HepG2 (cell line): Measurements from ENCODE around the gene HNRNPF. TPM values are rescaled to one million over a fixed set of nuclear protein-coding genes. Genes with fewer than 3 reads are reported as not detected.

ENCODE experiments used
- CCAR2 ChIP-seq: fragments of 200-400 bp; formaldehyde crosslinking; optimal IDR thresholded peaks from 2 replicates; pipeline ENCODE3; 2018; ENCODE audit warnings: low read depth, mild to moderate bottlenecking, low read length, moderate library complexity
- GPN1 ChIP-seq: sonication (generic); formaldehyde crosslinking; IDR thresholded peaks from 2 replicates; pipeline ENCODE4 v1.5.1; 2020; ENCODE audit warnings: missing genetic modification reagents, borderline replicate concordance
- HOXA7 ChIP-seq: sonication (generic); formaldehyde crosslinking; IDR thresholded peaks from 2 replicates; pipeline ENCODE4 v1.8.1; 2022; ENCODE audit warnings: mild to moderate bottlenecking, missing genetic modification reagents, moderate library complexity
- NFAT5 ChIP-seq: sonication (generic); formaldehyde crosslinking; IDR thresholded peaks from 2 replicates; pipeline ENCODE4 v1.4.0; 2020; ENCODE audit warnings: missing genetic modification reagents
- NONO ChIP-seq, 2 experiments: fragments of 450-650 bp in 1 of 2; sonication (generic) in 1 of 2; formaldehyde crosslinking in 1 of 2; IDR thresholded peaks in 1 of 2; conservative IDR thresholded peaks in 1 of 2; 2 replicates each; pipeline versions ENCODE4 v1.6.1 to v1.8.0; 2017 to 2022; ENCODE audit warnings: mild to moderate bottlenecking in 1 of 2, missing genetic modification reagents in 1 of 2, moderate library complexity in 1 of 2
- PHF20 ChIP-seq: sonication (generic); formaldehyde crosslinking; IDR thresholded peaks from 2 replicates; pipeline ENCODE4 v1.5.0; 2020; ENCODE audit warnings: mild to moderate bottlenecking, missing genetic modification reagents
- THAP7 ChIP-seq: sonication (generic); formaldehyde crosslinking; IDR thresholded peaks from 2 replicates; pipeline ENCODE4 v1.8.1; 2023; ENCODE audit warnings: mild to moderate bottlenecking, missing genetic modification reagents
- ZFP91 ChIP-seq: sonication (generic); formaldehyde crosslinking; IDR thresholded peaks from 2 replicates; pipeline ENCODE4 v1.9.0; 2022; ENCODE audit warnings: missing genetic modification reagents, mild to moderate bottlenecking, borderline replicate concordance
- ZNF124 ChIP-seq: sonication (generic); formaldehyde crosslinking; IDR thresholded peaks from 2 replicates; pipeline ENCODE4 v1.4.0; 2020; ENCODE audit warnings: missing genetic modification reagents
- ZNF747 ChIP-seq: sonication (generic); formaldehyde crosslinking; IDR thresholded peaks from 2 replicates; pipeline ENCODE4 v1.8.1; 2023; ENCODE audit warnings: missing genetic modification reagents, mild to moderate bottlenecking, borderline replicate concordance
- ZNF788 ChIP-seq: sonication (generic); formaldehyde crosslinking; IDR thresholded peaks from 2 replicates; pipeline ENCODE4 v1.5.0; 2020; ENCODE audit warnings: mild to moderate bottlenecking, missing genetic modification reagents, borderline replicate concordance
- polyA plus RNA-seq, 8 experiments: library from polyadenylated mRNA; depleted of rRNA in 3 of 8; stranded (reverse) in 7 of 8; unstranded in 1 of 8; fragments of >200 nt; fragmentation: Illumina TruSeq in 4 of 8; extraction: Trizol in 4 of 8; gene quantifications; 2 replicates each; pipeline versions ENCODE4 v1.2.1 to v1.2.3, GENCODE V29; 2011 to 2016; ENCODE audit warnings: low read depth in 4 of 8, missing spikeins in 1 of 8, mixed read lengths in 1 of 8; ENCODE audit not compliant: insufficient read depth in 1 of 8
- total RNA-seq, 5 experiments: library from RNA; depleted of rRNA; stranded (reverse); fragments of >200 nt; fragmentation: Illumina TruSeq; extraction: Trizol; gene quantifications; 2 replicates each; pipeline ENCODE4 v1.2.3, GENCODE V29; 2016; ENCODE audit warnings: low read depth in 1 of 5
- TF ChIP-seq, protein P1 (sequence below), 2 experiments: sonication (generic) in 1 of 2; formaldehyde crosslinking in 1 of 2; IDR thresholded peaks; 2 replicates each; pipeline versions ENCODE4 v1.4.0 to v1.6.1; 2018 to 2020; ENCODE audit warnings: missing genetic modification reagents in 2 of 2, borderline replicate concordance in 1 of 2, low read depth in 1 of 2, mild to moderate bottlenecking in 1 of 2, missing biosample characterization in 1 of 2
- TF ChIP-seq, protein P2 (sequence below): sonication (generic); formaldehyde crosslinking; IDR thresholded peaks from 2 replicates; pipeline ENCODE4 v1.8.0; 2022; ENCODE audit warnings: missing genetic modification reagents, low read depth, mild to moderate bottlenecking, borderline replicate concordance
- TF ChIP-seq, protein P3 (sequence below): IDR thresholded peaks from 2 replicates; pipeline ENCODE4 v1.6.1; 2016; ENCODE audit warnings: mild to moderate bottlenecking, missing biosample characterization, missing genetic modification reagents

HNRNPF gene
- total and polyA plus RNA-seq, 2 of the 13 experiments (the other 11 are each of a cell fraction or from before 2014, with no cell fraction given), result 166 to 308 TPM

DNA sequence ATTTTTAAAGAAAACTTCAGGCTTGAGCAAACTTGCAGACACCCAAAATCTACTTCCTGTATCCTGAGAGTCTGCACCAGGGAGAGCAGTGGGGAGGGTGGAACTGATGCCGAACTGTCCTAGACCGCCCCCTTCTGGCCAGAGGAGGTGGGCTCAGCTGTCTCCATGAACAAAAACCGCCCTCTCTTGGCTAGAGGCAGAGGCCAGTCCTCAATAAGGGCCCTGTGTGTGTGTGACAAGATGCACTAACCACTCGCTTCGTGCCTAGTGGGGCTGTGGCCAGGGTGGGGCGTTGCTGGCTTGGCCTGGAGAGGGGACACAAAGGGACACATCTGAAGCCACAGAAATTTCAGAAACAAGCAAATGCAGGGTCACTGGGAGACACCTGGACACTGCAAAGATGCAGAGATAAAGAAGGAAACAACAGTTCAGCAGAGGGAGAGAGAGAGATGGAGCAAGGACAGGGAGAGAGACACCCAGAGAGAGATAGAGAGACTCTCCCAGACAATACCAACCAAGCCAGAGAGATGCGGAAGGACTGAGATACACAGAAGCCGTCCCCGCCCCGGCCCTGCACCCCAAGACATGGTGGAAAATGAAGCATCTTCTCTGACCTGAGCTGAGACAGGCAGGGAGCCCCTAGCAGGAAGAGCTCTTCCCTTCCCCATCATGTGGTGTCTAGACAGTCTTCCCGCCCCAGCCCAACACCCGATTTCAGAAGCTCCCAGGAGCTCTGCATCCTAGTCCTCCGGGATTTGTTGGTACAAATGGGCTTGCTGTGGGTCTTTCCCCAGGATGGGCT lies 60.3 kb downstream of the HNRNPF start (continued):
- TF ChIP-seq, protein P1, sequence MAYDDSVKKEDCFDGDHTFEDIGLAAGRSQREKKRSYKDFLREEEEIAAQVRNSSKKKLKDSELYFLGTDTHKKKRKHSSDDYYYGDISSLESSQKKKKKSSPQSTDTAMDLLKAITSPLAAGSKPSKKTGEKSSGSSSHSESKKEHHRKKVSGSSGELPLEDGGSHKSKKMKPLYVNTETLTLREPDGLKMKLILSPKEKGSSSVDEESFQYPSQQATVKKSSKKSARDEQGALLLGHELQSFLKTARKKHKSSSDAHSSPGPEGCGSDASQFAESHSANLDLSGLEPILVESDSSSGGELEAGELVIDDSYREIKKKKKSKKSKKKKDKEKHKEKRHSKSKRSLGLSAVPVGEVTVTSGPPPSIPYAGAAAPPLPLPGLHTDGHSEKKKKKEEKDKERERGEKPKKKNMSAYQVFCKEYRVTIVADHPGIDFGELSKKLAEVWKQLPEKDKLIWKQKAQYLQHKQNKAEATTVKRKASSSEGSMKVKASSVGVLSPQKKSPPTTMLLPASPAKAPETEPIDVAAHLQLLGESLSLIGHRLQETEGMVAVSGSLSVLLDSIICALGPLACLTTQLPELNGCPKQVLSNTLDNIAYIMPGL (CRISPR knock-in tag; IDR thresholded peaks at IDR 0.05; ENCODE audit: borderline replicate concordance in 1 of 2, low read depth in 1 of 2), result peak in 1 of 2 experiments; percentile 69; a peak in 2 of 4 replicates
- no peak for TF ChIP-seq ZNF747 (CRISPR knock-in tag)
- no peak for TF ChIP-seq PHF20
- 0 out of 2 replicates have a peak, but pooled peaks have one; percentile 36 for TF ChIP-seq ZNF124
- no peak for TF ChIP-seq HOXA7 (CRISPR knock-in tag)
- TF ChIP-seq NFAT5 (CRISPR knock-in tag), result no peak
- no peak for TF ChIP-seq ZNF788 (CRISPR knock-in tag)
- TF ChIP-seq ZFP91 (CRISPR knock-in tag), result 0 out of 2 replicates have a peak, but pooled peaks have one; percentile 39
- TF ChIP-seq, protein P2, sequence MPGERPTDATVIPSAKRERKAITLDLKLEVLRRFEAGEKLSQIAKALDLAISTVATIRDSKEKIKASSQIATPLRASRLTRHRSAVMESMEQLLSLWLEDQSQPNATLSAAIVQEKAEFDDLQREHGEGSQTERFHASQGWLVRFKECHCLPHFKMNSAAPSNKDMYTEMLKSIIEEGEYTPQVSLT, result no peak
- no peak for TF ChIP-seq NONO (IDR thresholded peaks at IDR 0.05)
- TF ChIP-seq NONO (CRISPR knock-in tag; conservative IDR thresholded peaks at IDR 0.05), result no peak
- TF ChIP-seq, protein P3, sequence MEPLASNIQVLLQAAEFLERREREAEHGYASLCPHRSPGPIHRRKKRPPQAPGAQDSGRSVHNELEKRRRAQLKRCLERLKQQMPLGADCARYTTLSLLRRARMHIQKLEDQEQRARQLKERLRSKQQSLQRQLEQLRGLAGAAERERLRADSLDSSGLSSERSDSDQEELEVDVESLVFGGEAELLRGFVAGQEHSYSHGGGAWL (CRISPR knock-in tag), result no peak
- TF ChIP-seq THAP7 (CRISPR knock-in tag), result no peak
- no peak for TF ChIP-seq CCAR2
- TF ChIP-seq GPN1 (CRISPR knock-in tag), result no peak
